Measurements from ENCODE around the gene LSM10. TPM values are rescaled to one million over a fixed set of nuclear protein-coding genes. Genes with fewer than 3 reads are reported as not detected.

Gene LSM10
- total and polyA plus RNA-seq, 9 of the 15 experiments (the other 6 are each of a cell fraction or from before 2014, with no cell fraction given): 13.2 to 146 (median 68.9) TPM

- TF ChIP-seq ZBTB40 (IDR thresholded peaks at IDR 0.05) (peak; percentile 83), ZBTB40 (CRISPR knock-in tag; IDR thresholded peaks at IDR 0.05) (no peak), LCOR (CRISPR knock-in tag; IDR thresholded peaks at IDR 0.05) (no peak), ATF1 (CRISPR knock-in tag; IDR thresholded peaks at IDR 0.05) (peak; percentile 44; the same call in 1 of the 2 replicates), ATF1 (tag; IDR thresholded peaks at IDR 0.05) (no peak; the same call in 1 of the 2 replicates), POLR2AphosphoS5 (IDR thresholded peaks at IDR 0.05; ENCODE audit: control insufficient read depth, insufficient read depth, low read depth, low read length) (no peak; the same call in 1 of the 2 replicates), TRIM24 (IDR thresholded peaks at IDR 0.05) (no peak), PPARD (CRISPR knock-in tag; IDR thresholded peaks at IDR 0.05) (no peak), NCOA1 (IDR thresholded peaks at IDR 0.05; ENCODE audit: low read depth) (no peak), KAT2B (IDR thresholded peaks at IDR 0.05; ENCODE audit: low read depth, low read length) (no peak), ZNF165 (CRISPR knock-in tag; IDR thresholded peaks at IDR 0.05; ENCODE audit: borderline replicate concordance) (no peak), TAF7 (tag; IDR thresholded peaks at IDR 0.05) (no peak), POLR2H (tag; IDR thresholded peaks at IDR 0.05; ENCODE audit: low read depth) (no peak), NKRF (IDR thresholded peaks at IDR 0.05; ENCODE audit: borderline replicate concordance) (0 out of 2 replicates have a peak, but pooled peaks have one; percentile 14), ZNF212 (CRISPR knock-in tag; IDR thresholded peaks at IDR 0.05) (no peak)
Observed at GRCh38 chr1:36385410-36386264, 12.1 kb downstream of the LSM10 start, which contains the start of gene STK40 (continued).

Data from K562 (cell line).